HG03108 (cell line): ENCODE measurements around the gene CHRNE.
"Not testable (repeated sequence)": the region's sequence is repeated elsewhere in the genome, so short reads cannot be mapped to it uniquely, and the experiment has no call there.

Experiments
- ATAC-seq: cut with Tn5 transposase; IDR thresholded peaks from one replicate; pipeline ENCODE4 v1.9.1; 2021; ENCODE audit warnings: moderate library complexity; ENCODE audit not compliant: unreplicated experiment

CHRNE gene

DNA sequence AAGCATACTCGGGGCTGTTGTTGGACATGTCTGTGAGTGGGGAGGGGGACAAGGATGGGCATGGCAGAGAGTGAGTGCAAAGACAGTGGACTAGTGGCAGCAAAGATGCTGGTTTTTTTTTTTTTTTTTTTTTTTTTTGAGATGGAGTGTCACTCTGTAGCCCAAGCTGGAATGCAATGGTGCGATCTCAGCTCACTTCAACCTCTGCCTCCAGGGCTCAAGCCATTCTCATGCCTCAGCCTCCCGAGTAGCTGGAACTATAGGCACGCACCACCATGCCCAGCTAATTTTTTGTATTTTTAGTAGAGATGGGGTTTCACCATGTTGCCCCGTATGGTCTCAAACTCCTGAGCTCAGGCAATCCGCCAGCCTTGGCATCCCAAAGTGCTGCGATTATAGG, 45.6 kb downstream of the CHRNE start:
- ATAC-seq, result not testable (repeated sequence)

DNA sequence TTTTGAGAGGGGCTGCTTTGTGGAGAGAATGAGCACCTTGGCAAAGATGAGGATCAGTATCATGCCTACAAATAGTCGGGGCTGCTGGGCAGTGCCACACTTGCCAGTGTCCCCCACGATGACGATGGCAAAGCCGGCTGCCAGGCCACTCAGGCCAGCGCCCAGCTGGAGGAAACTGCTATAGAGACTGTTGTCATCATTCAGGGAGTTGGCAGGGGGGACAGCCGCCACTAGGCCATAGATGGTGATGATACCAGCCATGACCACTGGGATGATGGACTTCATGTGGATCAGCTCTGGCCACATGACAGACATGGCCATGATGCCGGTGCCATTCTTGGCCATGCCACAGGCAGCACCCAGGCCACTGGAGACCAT, 46.0 kb downstream of the CHRNE start:
- ATAC-seq, result no peak

DNA sequence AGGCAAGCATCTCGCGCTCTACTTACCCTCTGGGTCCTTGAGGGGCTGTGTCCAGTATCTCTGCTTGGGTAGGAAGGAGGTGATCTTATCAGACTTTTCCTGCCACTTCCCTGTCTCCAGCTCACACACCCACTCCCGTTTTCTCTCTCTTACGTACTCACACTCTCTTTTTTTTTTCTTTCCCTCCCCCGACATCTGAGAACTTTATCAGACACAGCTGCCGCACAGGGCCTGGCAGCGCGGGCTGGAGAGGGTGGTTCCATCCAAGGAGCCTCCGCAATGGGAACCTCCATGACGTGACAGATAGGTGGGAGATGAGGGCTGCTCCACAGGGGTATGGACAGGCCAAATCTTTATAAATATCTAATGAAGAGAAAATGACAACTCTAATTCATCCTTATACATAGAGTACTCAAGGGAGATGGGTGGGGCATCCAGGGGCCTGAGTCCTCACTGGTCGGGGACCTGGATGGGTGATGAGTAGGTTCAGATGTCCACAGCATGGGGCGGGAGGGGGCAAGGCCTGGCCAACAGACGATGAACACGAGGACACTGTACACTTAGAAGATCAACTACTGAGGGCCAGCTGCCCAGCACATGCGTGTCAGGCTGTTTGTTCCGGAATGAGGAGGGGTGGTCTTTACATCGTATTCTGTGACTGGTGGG, 46.5 kb downstream of the CHRNE start:
- no peak for ATAC-seq

DNA sequence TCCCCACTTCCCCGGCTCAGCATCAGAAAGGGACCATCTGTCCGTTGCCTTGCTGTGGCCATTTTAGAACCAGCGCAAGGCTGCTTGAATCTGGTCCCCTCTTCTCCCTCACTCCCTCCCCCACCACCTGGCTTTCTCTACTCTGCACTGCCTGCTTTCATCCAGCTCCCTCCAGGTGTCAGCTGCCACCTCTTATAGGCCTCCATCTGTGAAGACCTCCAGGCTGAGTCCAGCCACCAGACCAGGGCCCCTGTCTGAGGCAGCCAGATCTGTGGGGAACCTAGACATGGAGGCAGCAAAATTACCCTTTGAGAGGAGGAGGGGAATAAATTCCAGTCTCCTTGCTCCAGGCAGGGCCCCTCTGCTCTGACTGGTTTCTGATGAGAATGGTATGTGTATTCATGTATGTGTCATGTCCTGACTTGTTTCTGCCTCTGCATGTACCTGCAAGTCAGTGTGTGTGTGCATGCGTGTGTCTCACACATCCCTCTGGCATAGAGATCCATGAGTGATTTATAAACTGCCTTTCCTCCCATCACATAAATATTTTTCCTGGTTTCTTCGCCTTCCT, 48.7 kb downstream of the CHRNE start:
- no peak for ATAC-seq

DNA sequence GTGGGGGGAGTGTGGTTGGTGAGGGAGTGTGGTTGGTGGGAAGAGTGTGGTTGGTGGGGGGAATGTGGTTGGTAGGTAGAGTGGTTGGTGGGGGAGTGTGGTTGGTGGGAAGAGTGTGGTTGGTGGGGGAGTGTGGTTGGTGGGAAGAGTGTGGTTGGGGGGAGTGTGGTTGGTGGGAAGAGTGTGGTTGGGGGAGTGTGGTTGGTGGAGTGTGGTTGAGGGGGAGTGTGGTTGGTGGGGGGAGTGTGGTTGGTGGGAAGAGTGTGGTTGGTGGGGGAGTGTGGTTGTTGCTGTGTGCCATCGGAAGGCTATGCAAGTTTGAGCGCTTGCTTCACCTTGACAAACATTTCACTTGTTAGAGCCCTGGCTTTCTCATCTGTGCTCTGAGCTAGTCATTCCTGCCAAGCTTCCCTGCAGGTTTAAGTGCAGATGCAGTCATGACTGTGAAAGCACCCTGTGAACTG, 49.7 kb downstream of the CHRNE start:
- ATAC-seq, result no peak

DNA sequence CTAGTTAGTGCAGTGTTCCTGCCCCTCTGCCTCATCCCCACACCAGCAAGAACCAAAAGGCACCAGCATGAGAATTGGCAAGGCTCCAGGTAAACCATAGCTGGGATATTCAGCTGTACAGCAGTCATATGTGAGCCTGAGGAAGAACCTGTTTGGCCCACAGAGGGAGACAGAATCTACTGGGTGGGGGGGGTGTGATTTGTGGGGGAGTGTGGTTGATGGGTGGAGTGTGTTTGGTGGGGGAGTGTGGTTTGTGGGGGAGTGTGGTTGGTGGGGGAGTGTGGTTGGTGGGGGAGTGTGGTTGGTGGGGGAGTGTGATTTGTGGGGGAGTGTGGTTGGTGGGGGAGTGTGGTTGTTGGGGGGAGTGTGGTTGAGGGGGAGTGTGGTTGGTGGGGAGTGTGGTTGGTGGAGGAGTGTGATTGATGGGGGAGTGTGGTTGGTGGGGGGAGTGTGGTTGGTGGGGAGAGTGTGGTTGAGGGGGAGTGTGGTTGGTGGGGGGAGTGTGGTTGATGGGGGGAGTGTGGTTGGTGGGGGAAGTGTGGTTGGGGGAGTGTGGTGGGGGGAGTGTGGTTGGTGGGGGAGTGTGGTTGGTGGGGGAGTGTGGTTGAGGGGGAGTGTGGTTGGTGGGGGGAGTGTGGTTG, 50.2 kb downstream of the CHRNE start:
- no peak for ATAC-seq

DNA sequence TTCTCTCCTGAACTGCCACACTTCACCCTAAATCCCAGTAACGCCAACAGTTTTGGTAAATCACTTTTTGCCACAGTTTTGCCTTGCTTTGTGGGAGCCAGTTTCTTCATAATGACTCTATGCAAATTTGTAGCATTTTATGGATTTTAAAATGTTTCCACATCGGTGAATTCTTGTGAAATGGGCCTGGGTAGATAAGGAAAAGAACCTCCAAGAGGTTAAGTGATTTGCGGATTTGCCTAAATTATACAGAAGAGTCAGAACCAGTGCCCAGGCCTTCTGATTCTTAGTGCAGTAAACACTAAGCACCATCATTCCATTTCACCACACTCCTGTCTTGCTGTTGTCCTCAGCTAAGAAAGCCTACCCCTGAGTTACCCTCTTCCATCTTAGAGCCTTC, 51.8 kb downstream of the CHRNE start:
- ATAC-seq, result no peak

DNA sequence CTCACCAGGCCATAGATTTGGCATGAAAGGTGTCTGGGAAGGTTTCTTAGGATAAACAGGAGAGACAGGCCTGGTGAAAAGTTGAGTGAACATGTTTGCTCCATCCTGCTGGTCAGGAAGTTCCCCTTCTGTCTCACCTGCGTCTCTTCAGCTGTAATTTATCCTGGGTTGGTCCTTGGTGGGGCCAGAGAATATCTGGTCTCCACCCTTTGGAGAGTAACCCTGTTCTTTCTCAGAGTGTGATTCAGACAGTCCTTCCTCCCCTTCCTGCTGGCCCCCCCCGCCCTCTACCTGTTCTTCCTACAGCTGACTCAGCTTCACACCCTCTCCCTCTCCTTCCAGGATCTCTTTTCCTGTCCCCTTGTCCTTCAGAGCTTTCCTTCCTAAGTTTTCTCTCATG, 52.7 kb downstream of the CHRNE start:
- no peak for ATAC-seq

DNA sequence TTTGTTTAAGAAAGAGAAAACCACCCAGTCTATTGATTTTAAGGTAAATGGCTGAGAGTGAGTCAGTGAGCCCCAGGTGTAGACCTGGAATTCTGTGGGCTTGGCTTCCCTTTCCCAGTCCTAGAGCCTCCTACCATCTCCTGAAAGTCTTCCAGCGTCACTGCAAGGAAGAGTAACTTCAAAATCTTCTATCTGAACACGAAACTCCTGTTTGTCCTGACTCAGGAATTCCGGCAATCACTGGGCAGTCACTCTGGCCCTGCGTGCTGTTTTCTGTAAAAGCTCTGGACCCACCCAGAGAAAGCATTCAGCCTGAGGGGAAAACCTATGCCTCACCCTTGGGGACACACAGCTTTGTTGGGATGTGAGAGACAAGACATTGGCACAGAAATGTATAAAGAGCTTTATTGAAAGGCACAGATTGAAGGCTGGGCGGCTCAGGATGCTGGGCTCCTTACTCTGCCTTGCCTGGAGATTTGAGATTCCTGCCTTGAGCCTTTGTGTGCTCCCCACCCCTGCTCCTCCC, 53.8 kb downstream of the CHRNE start:
- ATAC-seq, result no peak
